ENCODE measurements around the gene NMNAT2. TPM values are rescaled to one million over a fixed set of nuclear protein-coding genes. Genes with fewer than 3 reads are reported as not detected.

NMNAT2 gene
- total RNA-seq, 1 experiment from 2014 or later = 11.4 TPM

GRCh38 chr1:183205196-183205781 lies 212.9 kb downstream of the NMNAT2 start:
- no peak for DNase-seq
- no peaks in the 10 kb centered on the region for H4K20me1 ChIP-seq (ENCODE audit: control insufficient read depth, insufficient read depth, insufficient read length)
- H3K27ac ChIP-seq (ENCODE audit: insufficient read length, low read depth, low read length) = no peak overlapping the region
- no peak overlapping the region for H2BK15ac ChIP-seq (ENCODE audit: low read depth, low read length)
- no peak overlapping the region for H2BK120ac ChIP-seq (ENCODE audit: low read depth, low read length, poor library complexity, severe bottlenecking)
- H4K5ac ChIP-seq (ENCODE audit: insufficient read length, low read depth, low read length) = no peak overlapping the region
- no peak overlapping the region for H2BK20ac ChIP-seq (ENCODE audit: low read depth, low read length, poor library complexity, severe bottlenecking)
- H3K56ac ChIP-seq (ENCODE audit: insufficient read length, low read depth, low read length) = no peak overlapping the region
- no peak overlapping the region for H2AK5ac ChIP-seq (ENCODE audit: insufficient read length, low read length)
- no peaks in the 10 kb centered on the region for H3K23me2 ChIP-seq (ENCODE audit: insufficient read length, low read depth, low read length, poor library complexity, severe bottlenecking)
- H3K4me1 ChIP-seq (ENCODE audit: insufficient read depth, low read length) = no peaks in the 10 kb centered on the region; the same call in 1 of the 2 replicates
- TF ChIP-seq CTCF (conservative IDR thresholded peaks at IDR 0.05) = no peak
- H2BK5ac ChIP-seq (ENCODE audit: insufficient read length, low read length) = no peak overlapping the region
- Mint-ChIP-seq H3K27ac (no peak overlapping the region), H3K27me3 (ENCODE audit: low read depth) (no peaks in the 10 kb centered on the region; the same call in 1 of the 2 replicates), H3K36me3 (ENCODE audit: insufficient read depth in 1 of 3, low read depth in 3 of 3) (no peaks in the 10 kb centered on the region), H3K4me3 (no peak overlapping the region), H3K4me1 (peaks cover 3 to 8% of the 10 kb centered on the region in 2 experiments), H3K9me3 (no peaks in the 10 kb centered on the region)
- H3K79me1 ChIP-seq (ENCODE audit: insufficient read depth, low read depth, low read length, poor library complexity, severe bottlenecking) = no peaks in the 10 kb centered on the region
- no peak overlapping the region for H3K14ac ChIP-seq (ENCODE audit: insufficient read depth, low read length)
- H3K4ac ChIP-seq (ENCODE audit: low read depth, low read length) = no peak overlapping the region
- H3K18ac ChIP-seq (ENCODE audit: insufficient read length, low read depth, low read length) = no peak overlapping the region
- H3K9ac ChIP-seq (ENCODE audit: extremely low read depth, insufficient read length, low read length) = no peak overlapping the region
- no peaks in the 10 kb centered on the region for H3K27me3 ChIP-seq (ENCODE audit: insufficient read depth, low read length)
- H3T11ph ChIP-seq (ENCODE audit: low read length) = no peak overlapping the region
- no peak overlapping the region for H4K91ac ChIP-seq (ENCODE audit: insufficient read length, low read depth, low read length)
- H2BK12ac ChIP-seq (ENCODE audit: insufficient read length, low read depth, low read length) = no peak overlapping the region
- no peak overlapping the region for H2AFZ ChIP-seq (ENCODE audit: low read length)
- no peak overlapping the region for H3K23ac ChIP-seq (ENCODE audit: insufficient read length, low read depth, low read length)
- no CpG with 5 or more reads among the region's 3 CpGs for WGBS (ENCODE audit: extremely low coverage, insufficient read length, low lambda C conversion rate)
- H4K8ac ChIP-seq (replicated peaks; ENCODE audit: insufficient read length, low read depth, low read length) = no peak overlapping the region
- H3K79me2 ChIP-seq (ENCODE audit: insufficient read depth, low read length) = no peaks in the 10 kb centered on the region
- no peak overlapping the region for H3K4me2 ChIP-seq (ENCODE audit: insufficient read depth, insufficient read length, low read length)
- H3K9me3 ChIP-seq (ENCODE audit: control insufficient read depth, low read depth, low read length) = no peaks in the 10 kb centered on the region
